Measurements from ENCODE around the gene NFIA.

DNA sequence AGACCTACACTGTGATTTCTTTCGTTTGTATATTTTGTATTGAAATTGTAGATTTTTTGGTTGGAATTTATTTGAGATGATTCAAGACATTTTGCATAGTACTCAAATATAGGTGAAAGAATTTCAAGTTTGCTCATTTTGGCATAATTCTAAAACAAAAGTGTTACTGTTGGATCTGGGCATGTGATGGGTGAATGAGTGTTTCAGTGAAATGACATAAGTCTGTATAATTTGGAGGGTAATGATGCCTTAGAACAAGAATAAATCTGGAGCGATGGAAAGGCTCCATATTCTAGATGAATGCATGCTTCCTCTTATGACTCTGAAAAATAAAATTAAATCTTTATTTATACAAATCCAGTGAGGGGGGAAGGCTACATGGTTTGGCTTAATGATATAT, 41.0 kb downstream of the NFIA start:
- no peak for TF ChIP-seq EZH2 (IDR thresholded peaks at IDR 0.05; ENCODE audit: borderline replicate concordance, low read length)
- TF ChIP-seq, protein P1, sequence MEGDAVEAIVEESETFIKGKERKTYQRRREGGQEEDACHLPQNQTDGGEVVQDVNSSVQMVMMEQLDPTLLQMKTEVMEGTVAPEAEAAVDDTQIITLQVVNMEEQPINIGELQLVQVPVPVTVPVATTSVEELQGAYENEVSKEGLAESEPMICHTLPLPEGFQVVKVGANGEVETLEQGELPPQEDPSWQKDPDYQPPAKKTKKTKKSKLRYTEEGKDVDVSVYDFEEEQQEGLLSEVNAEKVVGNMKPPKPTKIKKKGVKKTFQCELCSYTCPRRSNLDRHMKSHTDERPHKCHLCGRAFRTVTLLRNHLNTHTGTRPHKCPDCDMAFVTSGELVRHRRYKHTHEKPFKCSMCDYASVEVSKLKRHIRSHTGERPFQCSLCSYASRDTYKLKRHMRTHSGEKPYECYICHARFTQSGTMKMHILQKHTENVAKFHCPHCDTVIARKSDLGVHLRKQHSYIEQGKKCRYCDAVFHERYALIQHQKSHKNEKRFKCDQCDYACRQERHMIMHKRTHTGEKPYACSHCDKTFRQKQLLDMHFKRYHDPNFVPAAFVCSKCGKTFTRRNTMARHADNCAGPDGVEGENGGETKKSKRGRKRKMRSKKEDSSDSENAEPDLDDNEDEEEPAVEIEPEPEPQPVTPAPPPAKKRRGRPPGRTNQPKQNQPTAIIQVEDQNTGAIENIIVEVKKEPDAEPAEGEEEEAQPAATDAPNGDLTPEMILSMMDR (conservative IDR thresholded peaks at IDR 0.05 in 1 of 2, IDR thresholded peaks at IDR 0.05 in 1 of 2; ENCODE audit: extremely low read depth in 1 of 2, insufficient read depth in 1 of 2, low read depth in 1 of 2, low read length in 2 of 2) = no peak
